Skeletal muscle cell (primary cell): ENCODE results near the gene CYP4F8.
"Not testable (repeated sequence)": the region's sequence is repeated elsewhere in the genome, so short reads cannot be mapped to it uniquely, and the experiment has no call there.

Experiments
- DNase-seq: peaks from one replicate; pipeline ENCODE4 v3.0.0-alpha.2; 2010; ENCODE audit warnings: low read depth
- H3K4me3 ChIP-seq: 2 replicates; pipeline ENCODE4 v1.5.1; 2011; ENCODE audit warnings: low read depth, mild to moderate bottlenecking, control low read depth, low read length, moderate library complexity

CYP4F8 gene

GRCh38 chr19:15675560-15675959, 60.5 kb downstream of the CYP4F8 start:
- no peak for DNase-seq
- no peak overlapping the region for H3K4me3 ChIP-seq

GRCh38 chr19:15679089-15679488, 64.1 kb downstream of the CYP4F8 start:
- H3K4me3 ChIP-seq: no peak overlapping the region
- DNase-seq: no peak

- not testable (repeated sequence) for H3K4me3 ChIP-seq, DNase-seq
Measured at GRCh38 chr19:15679865-15680264, 64.8 kb downstream of the CYP4F8 start.
